GM19455 (cell line): ENCODE data around the gene CSN1S1.

Experiments used
- ATAC-seq: cut with Tn5 transposase; IDR thresholded peaks from one replicate; pipeline ENCODE4 v1.9.1; 2021; ENCODE audit not compliant: unreplicated experiment

CSN1S1 gene

DNA sequence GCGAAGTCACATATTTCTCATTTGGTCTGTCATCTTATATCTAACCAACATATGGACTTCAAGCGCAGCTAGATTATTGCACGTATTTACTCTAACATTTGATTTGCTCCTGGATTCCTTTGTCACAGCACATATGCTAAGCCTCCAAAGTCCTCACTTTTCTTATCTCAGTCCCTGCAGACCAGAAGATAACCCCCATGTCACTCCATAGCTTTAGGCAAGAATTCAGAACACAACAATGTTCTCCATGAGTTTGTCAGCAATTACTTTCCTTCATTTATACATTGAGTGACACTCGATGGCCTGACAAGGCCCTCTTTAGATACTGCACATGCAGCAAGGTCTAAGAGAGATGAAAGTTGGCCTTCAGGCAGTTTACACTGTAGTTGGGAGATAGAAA is 60.1 kb downstream of the CSN1S1 start:
- ATAC-seq, result no peak

DNA sequence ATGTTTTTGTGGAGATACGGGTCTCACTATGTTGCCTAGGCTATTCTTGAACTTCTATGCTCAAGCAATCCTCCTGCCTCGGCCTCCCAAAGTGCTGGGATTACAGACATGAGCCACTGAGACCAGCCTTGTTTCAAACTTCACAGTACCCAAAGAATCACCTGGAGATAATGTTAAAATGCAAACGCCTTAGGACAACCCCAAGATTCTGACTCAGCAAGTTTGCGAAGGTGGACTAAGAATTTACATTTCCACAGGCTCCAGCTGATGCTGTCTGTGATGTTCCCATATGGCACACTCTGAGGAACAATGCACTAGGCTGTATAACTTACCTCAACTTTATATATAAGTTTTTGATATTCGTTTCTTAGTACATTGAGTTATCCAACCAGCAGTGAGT is 63.9 kb downstream of the CSN1S1 start:
- ATAC-seq, result no peak

DNA sequence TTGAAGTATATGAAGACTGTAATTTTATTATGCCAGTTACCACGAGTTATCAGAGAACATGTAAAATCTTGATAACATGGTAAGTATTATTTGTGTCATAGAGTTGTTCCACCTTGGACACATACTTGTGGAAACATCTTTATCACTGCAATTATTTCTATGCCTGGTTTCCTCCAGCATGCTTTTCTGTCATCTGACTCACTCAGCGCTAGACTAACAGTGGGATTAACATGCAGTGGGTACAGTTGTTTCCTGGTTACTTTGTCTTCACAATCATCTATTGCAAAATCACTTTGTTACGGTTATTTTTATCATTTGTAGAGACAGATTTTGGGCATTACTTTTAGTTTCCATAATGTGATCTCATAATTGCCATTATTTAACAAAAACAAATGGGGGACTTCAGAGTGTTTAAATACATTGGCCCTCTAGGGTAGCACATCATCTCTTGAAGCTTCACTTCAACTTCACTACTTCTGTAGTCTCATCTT is 64.7 kb downstream of the CSN1S1 start, which contains the start of gene STATH:
Gene STATH (plus strand): TSS at position 441 of the 491 bp plus-strand sequence. CDS start 2,472 bp downstream, outside the sequence.
- no peak for ATAC-seq
